Stimulated activated CD8-positive, alpha-beta memory T cell treated with anti-CD3 and anti-CD28 coated beads, Interleukin-12 subunit alpha, Interleukin-12 subunit beta, amount 100 ng/mL, for 1 hour (primary cell): ENCODE results near the gene HRH2.

Source experiments
- DNase-seq: peaks from one replicate; pipeline ENCODE4 v3.0.0-alpha.2; 2020; ENCODE audit warnings: low read depth

HRH2 gene

DNA sequence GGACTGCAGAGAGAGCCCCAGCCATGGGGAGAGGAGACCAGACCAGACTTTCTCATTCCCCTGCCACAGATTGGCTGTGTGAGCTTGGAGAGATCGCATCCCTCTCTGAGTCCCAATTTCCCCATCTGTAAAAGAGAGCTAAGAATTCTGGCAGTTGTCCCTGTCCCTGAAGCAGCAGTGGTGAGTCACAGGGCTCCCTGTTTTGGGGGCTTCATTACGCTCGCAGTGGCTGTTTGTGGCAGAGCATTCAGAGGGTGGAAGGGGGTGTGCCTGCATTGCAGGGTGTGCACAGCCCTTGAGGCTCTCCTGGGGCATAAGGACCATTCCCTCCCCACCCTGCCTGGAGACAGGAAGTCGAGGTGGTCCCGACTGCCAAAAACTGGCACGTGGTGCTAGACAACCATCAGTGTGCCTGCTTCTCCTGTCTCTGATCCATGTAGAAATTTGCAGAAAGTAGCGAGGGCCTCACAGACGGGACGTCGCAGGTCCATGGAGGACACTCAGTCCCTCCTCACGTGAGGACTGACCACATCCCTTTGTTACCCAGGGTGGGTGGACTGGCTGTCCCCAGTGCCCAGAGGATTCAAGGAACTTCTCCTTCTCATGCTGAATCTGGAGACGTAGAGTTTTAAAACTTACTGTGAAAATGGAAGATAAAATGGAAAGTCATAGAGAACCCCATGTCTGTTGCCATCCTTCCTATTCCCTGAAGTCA is 35.3 kb downstream of the HRH2 start:
- no peak for DNase-seq

DNA sequence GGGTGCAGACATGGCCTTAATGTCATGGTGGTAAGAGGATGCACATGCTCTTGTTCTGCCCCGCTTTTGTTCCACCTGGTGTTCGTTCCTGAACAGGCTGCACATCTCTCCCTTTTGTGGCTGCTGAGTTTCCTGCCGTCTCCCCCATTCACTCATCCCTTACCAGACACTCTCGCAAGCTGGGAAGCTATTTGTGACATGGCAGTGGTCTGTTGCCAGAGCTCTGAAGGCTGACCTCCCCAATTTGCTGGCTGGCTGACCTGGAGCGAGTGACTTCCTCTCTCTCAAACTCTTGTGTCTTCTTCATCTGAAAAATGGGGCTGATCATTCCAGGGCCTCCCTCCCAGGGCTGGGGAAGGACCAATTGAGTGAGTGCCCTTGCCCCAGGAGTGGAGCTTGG is 35.9 kb downstream of the HRH2 start:
- DNase-seq: no peak

DNA sequence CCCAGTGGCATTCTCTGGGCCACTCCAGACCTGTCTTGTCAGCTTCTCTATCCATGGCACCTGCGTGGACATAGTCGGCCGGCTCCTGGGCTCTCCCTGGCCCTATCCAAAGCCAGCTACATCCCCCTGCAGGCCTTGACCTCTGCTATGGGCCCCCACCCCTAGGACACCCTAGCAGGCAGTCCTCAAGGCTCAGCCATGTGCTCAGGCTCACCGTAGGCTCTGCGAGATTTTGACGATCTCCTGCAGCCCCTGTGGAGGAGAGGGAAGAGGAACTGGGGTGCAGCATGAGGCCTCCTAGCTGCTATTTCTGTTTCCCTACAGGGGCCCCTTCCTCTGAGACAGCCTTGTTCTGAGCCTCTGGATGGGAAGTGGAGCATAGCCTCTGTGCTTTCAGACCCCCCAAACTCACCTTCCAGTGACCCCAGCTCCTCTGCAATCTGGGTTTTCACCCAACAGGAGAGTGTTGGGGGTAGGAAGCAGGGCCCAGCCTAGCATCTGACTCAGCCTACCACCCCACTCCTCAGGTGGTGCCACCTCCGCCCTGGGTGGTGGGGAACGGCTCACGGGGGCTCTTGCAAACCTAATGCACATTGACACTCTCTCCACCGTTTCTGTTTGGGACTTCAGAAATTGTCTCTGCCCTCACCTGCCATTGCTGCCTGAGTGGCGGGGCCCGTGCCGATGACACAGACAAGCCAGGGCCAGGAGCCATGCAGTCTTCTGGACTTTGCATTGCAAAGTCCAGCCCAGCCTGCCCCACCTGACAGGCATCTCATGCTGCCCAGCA is 36.7 kb downstream of the HRH2 start:
- no peak for DNase-seq

DNA sequence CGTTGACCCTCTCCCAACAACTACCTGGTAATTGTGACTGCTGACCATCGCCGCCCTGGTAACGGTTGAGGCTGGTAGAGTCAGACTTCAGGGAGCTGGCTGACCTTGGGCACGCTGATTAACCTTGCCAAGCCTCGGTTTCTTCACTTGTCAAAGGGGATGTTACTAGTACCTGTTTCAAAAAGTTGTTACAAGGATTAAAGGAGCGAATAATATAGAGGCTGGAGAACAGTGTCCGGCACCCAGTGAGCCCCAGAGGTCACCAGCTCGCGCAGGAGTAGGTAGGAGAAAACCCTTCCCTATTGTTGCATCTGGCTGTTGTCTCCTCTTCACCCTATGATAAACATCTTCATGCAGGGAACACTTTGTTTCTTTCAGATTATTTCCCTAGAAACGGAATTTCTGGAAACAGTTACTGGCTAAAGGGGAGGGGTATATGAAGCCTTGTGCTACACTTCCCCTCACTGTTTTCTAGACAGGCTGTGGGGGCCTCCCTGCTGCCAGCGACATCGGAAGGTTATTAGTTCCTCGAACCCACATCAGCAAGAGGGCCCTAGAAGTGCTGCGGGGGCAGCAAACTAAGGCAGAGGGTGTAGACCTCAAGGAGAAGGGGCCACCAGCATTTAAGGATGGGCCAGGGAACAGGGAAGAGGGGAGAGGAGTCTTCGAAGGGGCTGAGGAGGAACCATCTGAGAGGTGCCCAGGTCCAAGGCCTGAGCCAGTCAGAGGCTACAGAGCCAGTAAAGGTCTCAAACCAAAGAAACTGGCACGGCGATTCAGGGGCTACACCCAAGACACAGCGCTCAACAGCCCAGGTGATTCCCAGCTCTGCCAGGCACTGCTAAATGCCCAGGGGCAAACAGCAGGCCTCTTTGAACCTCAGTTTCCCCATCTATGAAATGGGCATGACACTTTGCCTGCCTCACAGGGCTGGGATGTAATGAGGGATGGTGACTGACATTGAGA is 37.6 kb downstream of the HRH2 start:
- no peak for DNase-seq

DNA sequence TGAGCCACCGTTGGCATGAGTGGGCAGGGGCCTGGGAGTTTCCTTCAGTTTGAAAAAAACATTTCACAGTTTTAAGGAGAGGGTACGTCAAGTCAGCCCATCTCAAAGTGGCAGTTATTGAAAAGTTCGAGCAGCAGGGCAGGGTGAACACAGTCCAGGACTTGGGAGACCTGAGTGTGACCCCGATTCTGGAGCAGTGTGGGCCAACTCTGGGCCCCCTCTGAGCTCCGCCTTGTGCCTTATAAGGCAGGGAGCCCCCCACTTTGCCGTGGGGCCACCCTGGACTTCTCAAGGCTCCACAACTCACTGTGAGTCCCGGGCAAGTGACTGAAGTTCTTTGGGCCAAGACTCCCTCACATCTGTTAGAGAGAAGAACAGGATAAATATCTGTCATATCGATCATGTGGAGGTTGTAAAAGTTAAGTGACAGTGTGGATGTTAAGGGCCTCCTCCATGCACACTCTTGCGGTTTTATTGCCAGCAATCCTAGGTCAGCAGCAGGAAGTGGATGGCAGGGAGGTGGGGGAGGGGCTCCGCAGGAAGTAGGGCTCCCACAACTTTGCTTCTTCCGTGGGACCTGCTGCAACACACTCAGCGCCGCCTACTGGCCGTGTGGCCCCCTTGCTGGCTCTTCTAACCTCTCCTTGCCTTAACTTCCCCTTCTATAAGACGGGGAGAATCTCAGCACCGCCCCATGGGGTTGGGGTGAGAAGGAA is 38.4 kb downstream of the HRH2 start:
- peak; percentile 47 for DNase-seq

DNA sequence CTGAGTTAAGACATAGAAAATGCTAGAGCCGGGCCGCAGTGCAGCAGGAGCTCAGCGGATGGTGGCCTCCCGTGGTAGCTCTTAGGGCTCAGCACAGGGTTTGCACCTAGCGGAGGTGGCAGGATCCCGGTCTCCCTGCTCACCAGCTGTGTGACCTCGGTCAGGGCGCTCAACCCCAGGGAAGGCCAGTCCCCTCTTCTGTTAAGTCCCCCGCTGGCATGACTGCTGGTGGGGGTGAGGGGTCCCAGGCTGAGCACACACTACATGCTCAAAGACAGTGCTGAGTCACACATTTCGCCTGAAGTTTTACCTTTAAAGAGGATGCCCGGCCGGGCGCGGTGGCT is 39.0 kb downstream of the HRH2 start:
- DNase-seq: no peak

DNA sequence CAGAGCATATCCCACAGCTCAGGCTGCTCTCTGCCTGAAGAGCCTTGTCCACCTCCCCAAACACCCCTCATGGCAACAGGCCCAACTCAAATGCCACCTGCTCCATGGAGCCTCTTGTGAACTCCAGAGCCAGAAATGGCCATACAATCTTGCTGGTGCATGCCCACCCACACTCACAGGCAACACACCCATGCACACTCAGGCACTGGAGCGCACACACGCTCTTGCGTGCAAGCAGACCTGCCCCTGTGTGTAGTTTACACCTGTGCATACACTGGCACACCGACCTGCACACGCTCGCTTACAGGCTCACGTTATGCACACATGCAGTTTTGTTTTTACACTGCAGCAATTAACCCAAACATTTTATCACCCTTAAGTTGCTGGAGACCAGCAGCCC is 40.0 kb downstream of the HRH2 start:
- DNase-seq: no peak

DNA sequence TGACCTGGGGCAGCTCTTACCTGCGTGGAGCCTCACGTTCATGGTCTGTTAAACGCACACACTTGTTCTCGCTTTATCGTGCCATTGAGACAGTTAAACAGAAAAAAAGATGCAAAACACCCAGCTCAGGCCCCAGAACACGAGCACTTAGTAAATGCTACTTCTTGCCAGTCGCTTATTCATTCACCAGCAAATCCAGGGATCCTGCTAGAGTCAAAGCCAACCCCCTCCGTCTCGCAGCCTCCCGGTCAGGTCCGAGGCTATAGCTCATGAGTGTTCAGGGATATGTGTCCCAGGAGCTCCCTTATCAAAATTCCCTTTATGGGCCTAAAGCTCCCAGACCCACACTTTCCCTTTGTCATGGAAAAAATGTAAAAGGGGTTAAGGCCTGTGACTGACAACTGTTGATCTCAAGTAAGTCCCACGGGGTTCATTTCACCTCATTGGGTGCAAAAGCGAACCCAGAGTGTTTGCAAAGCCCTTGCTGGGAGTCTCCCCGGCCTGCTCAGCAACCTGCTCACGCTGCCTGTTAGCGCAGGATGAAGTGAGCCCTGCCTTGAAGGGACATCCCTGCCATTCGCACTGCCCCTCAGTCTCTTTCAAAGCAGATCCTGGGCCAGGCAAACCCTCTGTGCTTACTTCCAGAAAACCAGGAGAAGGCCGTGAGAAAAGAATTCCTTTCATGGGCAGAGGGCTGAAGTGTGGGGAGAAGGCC is 40.7 kb downstream of the HRH2 start:
- no peak for DNase-seq

DNA sequence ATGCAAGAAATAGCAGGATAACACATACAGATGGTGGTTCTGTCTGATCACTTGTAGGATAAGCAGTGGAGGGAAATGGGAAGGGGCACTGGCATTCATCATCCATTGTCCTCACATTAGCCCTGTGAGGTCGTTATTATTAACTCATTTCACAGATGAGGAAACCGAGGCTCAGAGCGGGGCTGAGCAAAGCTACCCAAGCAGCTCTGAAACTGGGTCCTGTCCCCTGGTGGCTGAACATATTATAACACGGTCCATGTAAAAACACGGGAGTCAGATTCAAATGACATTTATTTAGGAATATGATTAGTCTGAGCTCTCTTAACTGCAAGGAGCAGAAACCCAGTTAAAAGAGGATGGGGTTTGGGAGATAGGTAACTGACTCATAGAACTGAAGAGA is 43.1 kb downstream of the HRH2 start:
- DNase-seq: no peak

DNA sequence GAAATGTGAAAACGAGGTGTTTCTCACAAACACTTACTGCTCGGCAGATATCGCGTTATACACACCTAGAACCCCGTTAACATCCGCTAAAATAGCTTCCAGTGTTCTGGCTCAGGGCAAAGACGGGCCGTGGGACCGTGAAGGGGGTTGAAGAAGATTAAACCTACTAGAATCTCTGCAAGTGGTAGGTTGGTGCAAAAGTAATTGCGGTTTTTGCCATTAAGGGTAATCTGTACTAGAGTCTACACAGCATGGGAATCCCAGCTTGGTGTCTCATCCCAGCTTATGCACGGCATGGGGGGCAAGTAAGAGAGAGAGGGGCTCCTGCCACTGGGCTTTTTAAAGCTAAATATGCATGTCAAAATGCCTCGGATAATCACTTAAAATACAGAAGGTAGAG is 43.9 kb downstream of the HRH2 start:
- no peak for DNase-seq

DNA sequence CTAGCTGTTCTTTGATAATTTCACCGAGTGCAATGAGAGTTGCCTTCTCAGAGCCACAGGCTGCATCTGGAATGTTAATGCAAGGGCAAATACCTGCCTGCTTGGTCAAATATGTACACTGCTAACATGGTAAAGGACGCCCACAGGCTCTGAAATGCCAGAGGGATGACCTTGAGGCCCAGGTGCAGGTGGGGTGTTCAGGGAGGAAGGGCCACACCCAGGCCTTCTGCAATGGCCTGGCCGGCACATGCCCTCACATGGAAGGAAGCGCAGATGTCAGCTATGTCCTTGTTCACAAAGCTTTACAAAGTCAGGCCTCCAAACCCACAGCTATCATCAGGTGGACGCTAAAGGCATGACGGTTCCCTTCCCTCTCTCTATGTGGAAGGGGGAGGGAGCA is 48.6 kb downstream of the HRH2 start:
- no peak for DNase-seq

DNA sequence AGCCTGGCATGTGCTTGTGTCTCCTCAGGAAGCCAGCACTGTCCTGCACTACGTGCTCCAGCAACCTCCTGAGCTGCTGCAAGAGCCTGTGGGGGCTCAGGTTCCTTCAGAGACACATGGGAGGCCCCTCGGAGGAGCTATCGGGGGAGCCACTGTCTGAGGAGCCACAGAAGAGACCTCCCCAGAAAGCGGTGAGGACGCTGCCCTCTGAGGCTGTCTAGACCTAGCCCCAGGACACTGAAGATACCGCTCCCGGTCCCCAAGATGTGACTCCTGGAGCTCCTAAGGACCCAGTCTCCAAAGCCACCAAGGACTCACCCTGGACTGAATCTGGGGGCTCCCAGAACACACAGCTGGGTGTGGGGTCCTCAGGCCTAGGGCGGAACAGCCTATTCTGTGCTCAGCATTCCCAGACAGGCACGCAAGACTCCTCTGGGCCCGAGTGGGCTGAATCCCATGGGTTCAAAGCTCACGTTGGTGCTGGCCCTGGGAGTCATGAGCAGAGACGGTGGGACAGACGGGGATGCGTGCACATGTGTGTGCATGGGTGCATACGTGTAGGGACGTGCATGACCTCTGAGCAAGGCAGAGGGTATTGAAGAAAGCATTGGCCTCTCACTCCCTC is 50.0 kb downstream of the HRH2 start:
- DNase-seq: no peak

DNA sequence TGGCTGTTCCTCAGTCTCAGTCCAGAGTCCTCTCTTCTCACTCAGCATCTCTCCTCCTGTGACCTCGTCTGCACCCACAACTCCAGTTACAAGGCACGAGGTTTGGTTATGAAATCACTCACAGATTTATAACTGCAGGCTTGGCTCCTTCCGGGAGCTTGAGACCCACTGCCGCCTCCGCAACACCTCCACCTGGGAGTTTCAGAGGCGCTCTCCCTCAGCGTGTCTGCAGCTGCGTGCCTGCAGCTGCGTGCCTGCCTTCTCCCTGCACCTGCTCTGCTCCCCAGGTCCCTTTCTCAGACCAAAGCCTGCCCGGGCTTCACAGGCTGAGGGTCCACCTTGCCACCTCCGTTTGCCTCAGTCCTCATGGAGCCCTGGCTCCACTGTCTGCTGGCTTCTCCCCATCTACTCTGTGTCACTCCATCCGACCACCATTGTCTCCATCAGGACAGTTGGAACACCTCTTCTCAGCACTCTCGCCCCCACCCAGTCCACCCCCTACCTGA is 51.5 kb downstream of the HRH2 start:
- DNase-seq: no peak

DNA sequence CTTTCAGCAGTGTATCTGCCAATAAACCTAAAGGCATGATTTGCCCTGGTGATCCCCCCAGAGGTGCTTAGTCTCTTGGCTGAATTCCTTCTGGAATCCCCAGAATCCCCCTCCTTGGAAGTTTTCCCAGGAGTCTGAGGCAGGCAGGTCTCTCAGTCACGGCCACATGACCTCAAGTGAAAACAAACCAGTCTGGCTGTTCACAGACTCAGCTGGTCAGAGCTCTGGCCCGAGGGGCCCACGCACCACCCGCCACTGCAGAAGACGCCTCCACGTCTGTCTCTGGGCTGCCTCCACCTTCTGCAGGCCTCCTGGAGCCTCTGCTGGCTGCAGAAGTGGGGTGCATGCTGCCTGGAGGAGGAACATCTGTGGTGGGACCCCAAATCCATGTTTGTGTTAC is 52.5 kb downstream of the HRH2 start:
- DNase-seq: no peak

DNA sequence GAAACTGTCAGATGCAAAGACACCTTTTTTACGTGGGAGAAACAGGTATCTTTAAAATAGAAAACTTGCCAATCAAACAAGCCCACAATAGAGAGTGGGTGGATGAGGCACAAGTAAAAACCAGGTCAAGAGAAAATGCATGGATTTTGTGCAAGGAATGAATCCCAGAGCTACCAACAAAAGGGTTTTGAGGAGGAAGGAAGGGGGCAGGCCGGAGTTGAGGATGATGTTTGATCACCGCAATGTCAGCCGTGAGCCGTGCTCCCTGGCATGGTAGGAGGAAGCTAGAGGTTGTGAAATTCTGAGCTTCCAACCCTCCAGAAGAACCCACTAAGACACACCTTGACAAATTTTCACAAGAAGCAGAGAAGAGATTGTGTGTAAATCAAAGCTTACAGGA is 53.2 kb downstream of the HRH2 start:
- DNase-seq: no peak

DNA sequence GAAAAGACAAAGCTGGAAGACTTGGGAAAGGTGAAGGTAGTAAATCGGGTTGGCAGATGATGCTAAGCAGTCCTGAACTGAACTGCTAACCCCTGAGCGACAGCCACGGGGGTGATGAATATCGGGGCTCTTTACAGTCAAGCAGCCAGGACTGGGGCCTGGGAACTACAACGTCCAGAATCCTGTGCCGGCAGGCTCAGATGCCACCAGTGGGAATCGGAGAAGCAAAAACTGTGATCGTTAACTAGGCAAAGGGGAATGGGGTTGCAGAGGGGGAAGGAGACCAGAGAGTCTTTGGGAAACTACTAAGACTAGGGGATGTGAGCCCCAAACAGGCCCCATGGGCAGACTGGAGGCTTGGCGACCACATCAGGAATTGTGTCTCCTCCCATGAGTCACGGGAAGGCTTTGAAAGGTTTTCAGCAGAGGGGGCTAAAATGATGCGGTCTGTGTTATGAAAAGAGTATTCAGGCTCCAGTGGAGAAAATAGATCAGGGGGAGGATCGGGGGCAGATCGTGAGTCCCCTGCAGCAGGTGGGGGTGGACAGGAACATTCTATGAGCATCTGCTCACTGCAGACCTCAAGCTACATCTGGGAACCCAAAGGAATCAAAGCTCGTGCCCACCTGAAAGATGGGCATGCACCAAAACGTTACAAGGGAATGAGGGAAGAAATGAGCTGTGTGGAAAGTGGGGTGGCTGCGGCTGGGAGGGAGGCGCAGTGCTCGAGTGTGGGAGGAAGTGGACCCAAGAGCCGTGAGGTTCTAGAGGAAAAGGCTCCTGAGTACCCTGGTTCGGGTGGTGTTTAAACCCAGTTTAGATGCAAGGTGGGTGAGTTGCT is 53.8 kb downstream of the HRH2 start:
- no peak for DNase-seq

DNA sequence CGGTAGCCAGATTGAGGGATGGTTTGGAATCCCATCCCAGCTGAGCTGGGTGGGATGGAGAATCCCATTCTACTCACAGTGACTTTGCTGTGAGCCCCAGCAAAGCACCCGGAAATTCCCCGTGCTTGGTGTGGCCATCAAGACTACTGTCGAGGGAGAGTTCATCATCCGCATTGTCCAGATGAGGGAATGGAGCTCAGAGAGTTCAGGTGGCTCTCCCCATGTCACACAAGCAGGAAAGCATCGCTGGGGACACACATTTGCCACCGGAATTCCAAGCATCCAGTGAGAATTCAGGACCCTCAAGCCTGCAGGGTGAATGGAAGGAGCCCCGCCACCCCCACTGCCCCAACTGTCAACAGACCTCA is 54.4 kb downstream of the HRH2 start:
- DNase-seq: no peak

DNA sequence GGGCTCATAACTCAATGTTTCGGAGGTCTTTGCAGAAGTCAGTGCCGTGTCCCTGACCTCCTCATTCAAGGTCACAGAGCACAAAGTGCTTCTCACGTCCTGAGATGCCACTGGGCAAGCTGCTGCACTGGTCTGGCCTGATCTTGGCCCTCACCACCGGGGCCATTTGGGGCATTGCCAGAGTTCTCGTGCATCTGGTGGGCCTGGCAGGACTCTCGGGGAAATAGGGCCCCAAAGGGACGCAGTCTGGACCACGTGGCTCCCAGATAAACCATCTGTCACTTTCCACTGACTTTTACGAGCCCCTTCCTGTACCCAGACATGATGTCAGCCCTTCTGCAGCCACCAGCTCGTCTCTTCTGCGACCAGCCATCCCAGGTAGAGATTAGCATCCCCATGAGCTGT is 54.8 kb downstream of the HRH2 start:
- no peak for DNase-seq

DNA sequence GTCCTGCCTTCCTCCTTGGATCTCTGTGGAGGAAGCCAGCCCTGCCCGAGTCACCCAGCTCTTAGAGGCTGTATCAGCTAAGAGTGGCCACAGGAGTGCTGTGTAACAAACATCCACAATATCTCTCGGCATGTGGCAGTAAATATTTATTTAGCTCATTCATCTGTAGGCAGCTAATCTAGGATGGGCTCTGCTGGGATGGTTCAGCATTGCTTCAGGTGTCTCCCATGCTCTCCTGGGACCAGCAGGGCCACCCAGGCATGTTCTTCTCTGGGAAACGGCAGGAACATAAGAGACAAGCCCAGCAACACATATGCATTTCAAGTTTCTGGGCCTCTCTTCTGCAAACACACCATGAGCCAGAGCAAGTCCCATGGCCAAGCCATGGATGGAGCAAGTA is 56.1 kb downstream of the HRH2 start:
- DNase-seq: no peak
